Measurements from ENCODE around the gene CADPS2. TPM values are rescaled to one million over a fixed set of nuclear protein-coding genes. Genes with fewer than 3 reads are reported as not detected.

CADPS2 gene
- total RNA-seq, 2 donors from 2014 or later, result 16.4 to 32.5 TPM

GRCh38 chr7:122492007-122492406 lies 394.3 kb downstream of the CADPS2 start:
- Histone ChIP-seq H3K9me3 (no peaks in the 10 kb centered on the region), H3K27ac (no peak overlapping the region), H3K4me1 (ENCODE audit: control insufficient read depth in 1 of 2, low read depth in 2 of 2) (no peaks in the 10 kb centered on the region), H3K36me3 (no peaks in the 10 kb centered on the region), H3K4me3 (no peak overlapping the region), H3K27me3 (replicated peaks; ENCODE audit: insufficient read depth) (no peaks in the 10 kb centered on the region)
- TF ChIP-seq, protein P1, sequence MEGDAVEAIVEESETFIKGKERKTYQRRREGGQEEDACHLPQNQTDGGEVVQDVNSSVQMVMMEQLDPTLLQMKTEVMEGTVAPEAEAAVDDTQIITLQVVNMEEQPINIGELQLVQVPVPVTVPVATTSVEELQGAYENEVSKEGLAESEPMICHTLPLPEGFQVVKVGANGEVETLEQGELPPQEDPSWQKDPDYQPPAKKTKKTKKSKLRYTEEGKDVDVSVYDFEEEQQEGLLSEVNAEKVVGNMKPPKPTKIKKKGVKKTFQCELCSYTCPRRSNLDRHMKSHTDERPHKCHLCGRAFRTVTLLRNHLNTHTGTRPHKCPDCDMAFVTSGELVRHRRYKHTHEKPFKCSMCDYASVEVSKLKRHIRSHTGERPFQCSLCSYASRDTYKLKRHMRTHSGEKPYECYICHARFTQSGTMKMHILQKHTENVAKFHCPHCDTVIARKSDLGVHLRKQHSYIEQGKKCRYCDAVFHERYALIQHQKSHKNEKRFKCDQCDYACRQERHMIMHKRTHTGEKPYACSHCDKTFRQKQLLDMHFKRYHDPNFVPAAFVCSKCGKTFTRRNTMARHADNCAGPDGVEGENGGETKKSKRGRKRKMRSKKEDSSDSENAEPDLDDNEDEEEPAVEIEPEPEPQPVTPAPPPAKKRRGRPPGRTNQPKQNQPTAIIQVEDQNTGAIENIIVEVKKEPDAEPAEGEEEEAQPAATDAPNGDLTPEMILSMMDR (IDR thresholded peaks at IDR 0.05), result no peak
- DNase-seq (ENCODE audit: low spot score) (no peak), ATAC-seq (ENCODE audit: insufficient number of reproducible peaks, low FRiP score, low read depth) (no peak)

DNA sequence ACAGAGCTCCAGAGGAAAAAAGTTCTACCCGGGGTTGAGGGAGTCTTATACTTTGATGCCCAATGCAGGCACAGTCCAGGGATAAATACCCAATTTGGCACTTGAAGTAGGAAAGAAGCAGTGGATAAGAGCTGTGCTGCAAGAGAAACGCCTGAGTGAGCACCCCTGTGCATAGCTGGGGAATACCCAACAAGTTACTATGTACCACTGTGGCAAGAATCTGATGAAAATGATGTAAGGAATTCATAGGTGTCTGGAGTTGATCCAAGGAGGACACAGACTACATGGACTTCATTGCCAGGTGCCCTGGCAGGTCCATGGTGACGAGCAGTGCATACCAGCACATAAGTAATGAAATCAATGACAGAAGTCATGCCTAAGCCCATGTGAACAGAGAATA lies 398.0 kb downstream of the CADPS2 start:
- TF ChIP-seq, protein P1 (IDR thresholded peaks at IDR 0.05), result no peak
- Histone ChIP-seq H3K9me3 (no peaks in the 10 kb centered on the region), H3K4me1 (ENCODE audit: control insufficient read depth in 1 of 2, low read depth in 2 of 2) (no peaks in the 10 kb centered on the region), H3K27me3 (replicated peaks; ENCODE audit: insufficient read depth) (no peaks in the 10 kb centered on the region), H3K4me3 (no peak overlapping the region), H3K36me3 (no peaks in the 10 kb centered on the region), H3K27ac (no peak overlapping the region)
- ATAC-seq (ENCODE audit: insufficient number of reproducible peaks, low FRiP score, low read depth) (no peak), DNase-seq (ENCODE audit: low spot score) (no peak)

DNA sequence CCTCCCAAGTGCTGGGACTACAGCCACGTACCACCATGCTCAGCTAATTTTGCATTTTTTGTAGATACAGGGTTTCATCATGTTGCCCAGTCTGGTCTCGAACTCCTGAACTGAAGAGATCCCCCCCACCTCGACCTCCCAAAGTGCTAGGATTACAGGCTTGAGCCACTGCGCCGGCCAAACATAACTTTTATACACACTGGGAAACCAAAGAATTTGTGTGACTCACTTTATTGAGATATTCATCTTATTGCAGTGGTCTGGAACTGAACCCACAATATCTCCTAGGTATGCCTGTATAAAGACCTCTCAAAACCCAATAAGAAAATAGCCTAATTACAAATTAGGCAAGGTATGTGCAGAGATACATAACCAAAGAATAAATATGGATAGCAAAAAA lies 399.1 kb downstream of the CADPS2 start:
- Histone ChIP-seq H3K27me3 (replicated peaks; ENCODE audit: insufficient read depth) (no peaks in the 10 kb centered on the region), H3K4me3 (no peak overlapping the region), H3K4me1 (ENCODE audit: control insufficient read depth in 1 of 2, low read depth in 2 of 2) (no peaks in the 10 kb centered on the region), H3K36me3 (no peaks in the 10 kb centered on the region), H3K27ac (no peak overlapping the region), H3K9me3 (no peaks in the 10 kb centered on the region)
- TF ChIP-seq, protein P1 (IDR thresholded peaks at IDR 0.05), result no peak
- ATAC-seq (ENCODE audit: insufficient number of reproducible peaks, low FRiP score, low read depth) (no peak), DNase-seq (ENCODE audit: low spot score) (no peak)

GRCh38 chr7:122485856-122486255 lies 400.4 kb downstream of the CADPS2 start:
- H3K4me1 ChIP-seq (ENCODE audit: control insufficient read depth in 1 of 2, low read depth in 2 of 2), result no peaks in the 10 kb centered on the region
- H3K4me3 ChIP-seq, result no peak overlapping the region
- no peaks in the 10 kb centered on the region for H3K9me3 ChIP-seq
- no peaks in the 10 kb centered on the region for H3K36me3 ChIP-seq
- no peak overlapping the region for H3K27ac ChIP-seq
- TF ChIP-seq, protein P1 (IDR thresholded peaks at IDR 0.05), result no peak
- DNase-seq (ENCODE audit: low spot score) (no peak), ATAC-seq (ENCODE audit: insufficient number of reproducible peaks, low FRiP score, low read depth) (no peak)
- H3K27me3 ChIP-seq (replicated peaks; ENCODE audit: insufficient read depth), result no peaks in the 10 kb centered on the region

GRCh38 chr7:122482212-122482611 lies 404.0 kb downstream of the CADPS2 start:
- H3K27ac ChIP-seq, result no peak overlapping the region
- TF ChIP-seq, protein P1 (IDR thresholded peaks at IDR 0.05), result no peak
- no peaks in the 10 kb centered on the region for H3K4me1 ChIP-seq (ENCODE audit: control insufficient read depth in 1 of 2, low read depth in 2 of 2)
- H3K9me3 ChIP-seq, result no peaks in the 10 kb centered on the region
- no peak overlapping the region for H3K4me3 ChIP-seq
- DNase-seq (ENCODE audit: low spot score) (no peak), ATAC-seq (ENCODE audit: insufficient number of reproducible peaks, low FRiP score, low read depth) (no peak)
- no peaks in the 10 kb centered on the region for H3K36me3 ChIP-seq
- H3K27me3 ChIP-seq (replicated peaks; ENCODE audit: insufficient read depth), result no peaks in the 10 kb centered on the region
